Adrenal gland (tissue), 5 donors: ENCODE measurements around the gene NCOA5.

Experiments
- POLR2A ChIP-seq, 2 donors: fragments of 450-650 bp; IDR thresholded peaks; one replicate each; pipeline ENCODE4 v1.6.1; 2017; ENCODE audit warnings: antibody characterized with exemption in 2 of 2, mild to moderate bottlenecking in 2 of 2, moderate library complexity in 1 of 2
- TF ChIP-seq, protein P1 (sequence below), 6 experiments: fragments of 450-650 bp in 4 of 6; fragments of 200-600 bp in 2 of 6; sonication (generic) in 1 of 6; IDR thresholded peaks; 1 replicate in 5 of 6; 2 replicates in 1 of 6; pipeline versions ENCODE4 v1.5.1 to v1.8.0; 2016 to 2021; ENCODE audit warnings: antibody characterized with exemption in 6 of 6, mild to moderate bottlenecking in 2 of 6, moderate library complexity in 1 of 6
- donor health status: DM: no; HTN: no; CAD: no.

DNA sequence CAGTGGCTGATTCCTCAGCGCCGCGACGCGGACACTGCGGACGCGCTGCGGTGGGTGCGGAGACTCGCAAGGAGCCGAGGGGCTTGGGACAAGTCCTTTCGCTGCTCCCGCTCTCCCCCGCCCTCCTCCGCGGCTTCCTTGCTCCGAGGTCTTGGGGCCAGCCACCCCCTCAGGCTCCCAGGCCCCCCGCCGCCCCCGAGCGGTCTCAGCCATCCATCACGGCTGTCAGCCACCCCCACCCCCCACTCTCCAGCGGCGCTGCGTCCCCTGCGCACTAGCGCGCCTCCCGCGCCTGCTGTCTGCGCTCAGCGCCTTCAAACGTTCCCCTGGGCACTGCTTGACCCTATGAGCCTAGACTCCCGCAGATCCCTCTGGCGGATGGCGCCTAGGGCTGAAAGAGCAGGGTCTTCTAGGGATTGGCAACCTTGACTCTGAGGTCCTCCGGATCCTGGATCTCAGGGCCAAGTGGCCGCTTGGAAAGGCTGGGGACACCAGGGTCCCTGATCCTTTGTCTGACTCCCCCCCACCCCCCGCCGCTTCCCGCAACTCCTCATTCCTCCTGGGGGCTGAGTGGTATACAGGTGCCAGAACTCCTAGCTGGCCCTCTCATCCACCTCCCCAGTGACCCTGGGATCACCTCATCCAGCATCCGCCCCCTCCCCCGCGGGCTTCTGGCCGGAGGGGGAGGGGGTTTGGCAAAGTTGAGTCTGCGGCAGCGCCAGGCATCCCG is 59.3 kb downstream of the NCOA5 start:
- TF ChIP-seq, protein P1, sequence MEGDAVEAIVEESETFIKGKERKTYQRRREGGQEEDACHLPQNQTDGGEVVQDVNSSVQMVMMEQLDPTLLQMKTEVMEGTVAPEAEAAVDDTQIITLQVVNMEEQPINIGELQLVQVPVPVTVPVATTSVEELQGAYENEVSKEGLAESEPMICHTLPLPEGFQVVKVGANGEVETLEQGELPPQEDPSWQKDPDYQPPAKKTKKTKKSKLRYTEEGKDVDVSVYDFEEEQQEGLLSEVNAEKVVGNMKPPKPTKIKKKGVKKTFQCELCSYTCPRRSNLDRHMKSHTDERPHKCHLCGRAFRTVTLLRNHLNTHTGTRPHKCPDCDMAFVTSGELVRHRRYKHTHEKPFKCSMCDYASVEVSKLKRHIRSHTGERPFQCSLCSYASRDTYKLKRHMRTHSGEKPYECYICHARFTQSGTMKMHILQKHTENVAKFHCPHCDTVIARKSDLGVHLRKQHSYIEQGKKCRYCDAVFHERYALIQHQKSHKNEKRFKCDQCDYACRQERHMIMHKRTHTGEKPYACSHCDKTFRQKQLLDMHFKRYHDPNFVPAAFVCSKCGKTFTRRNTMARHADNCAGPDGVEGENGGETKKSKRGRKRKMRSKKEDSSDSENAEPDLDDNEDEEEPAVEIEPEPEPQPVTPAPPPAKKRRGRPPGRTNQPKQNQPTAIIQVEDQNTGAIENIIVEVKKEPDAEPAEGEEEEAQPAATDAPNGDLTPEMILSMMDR (IDR thresholded peaks at IDR 0.05) = no peak
- TF ChIP-seq POLR2A (IDR thresholded peaks at IDR 0.05) = no peak
